ENCODE results near the gene MTG2.

Gene MTG2

GRCh38 chr20:62163986-62164762 lies 18.7 kb upstream of the MTG2 start:
- no peak for DNase-seq

GRCh38 chr20:62164879-62165761 lies 17.7 kb upstream of the MTG2 start:
- DNase-seq, result no peak

DNA sequence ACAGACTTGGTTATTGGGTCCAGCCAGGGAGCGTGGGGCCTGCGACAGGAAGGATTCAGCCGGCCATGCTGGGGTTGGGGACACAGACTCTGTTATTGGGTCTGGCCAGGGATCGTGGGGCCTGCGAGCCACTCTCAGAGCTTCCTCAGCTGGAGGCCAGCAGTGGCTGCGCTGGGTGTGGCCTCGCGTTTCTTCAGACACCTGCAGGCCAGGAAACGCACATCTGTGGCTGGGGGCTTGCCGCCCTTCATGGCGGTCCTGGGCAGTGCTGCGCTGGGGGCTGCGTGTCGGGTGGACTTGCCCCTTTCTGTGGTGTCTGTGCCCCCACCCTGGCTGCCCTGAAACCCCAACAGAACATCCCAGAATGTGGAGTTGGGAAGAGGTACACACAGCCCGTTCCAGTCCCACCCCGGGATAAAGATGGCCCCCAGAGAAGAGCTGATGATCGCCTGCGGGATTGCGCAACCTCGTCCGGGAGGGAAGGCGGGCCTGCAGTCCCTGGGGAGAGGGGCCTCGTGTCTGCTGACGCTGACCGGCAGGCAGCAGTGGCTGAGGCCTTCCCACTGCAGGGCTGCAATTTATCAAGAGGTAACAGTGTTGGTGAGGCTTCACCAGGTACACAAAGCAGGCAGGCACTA lies 16.9 kb upstream of the MTG2 start:
- no peak for DNase-seq

- DNase-seq, result no peak
Measured at GRCh38 chr20:62167474-62167873, 15.4 kb upstream of the MTG2 start.

- no peak for DNase-seq
Measured at GRCh38 chr20:62168061-62168460, 14.8 kb upstream of the MTG2 start.

DNA sequence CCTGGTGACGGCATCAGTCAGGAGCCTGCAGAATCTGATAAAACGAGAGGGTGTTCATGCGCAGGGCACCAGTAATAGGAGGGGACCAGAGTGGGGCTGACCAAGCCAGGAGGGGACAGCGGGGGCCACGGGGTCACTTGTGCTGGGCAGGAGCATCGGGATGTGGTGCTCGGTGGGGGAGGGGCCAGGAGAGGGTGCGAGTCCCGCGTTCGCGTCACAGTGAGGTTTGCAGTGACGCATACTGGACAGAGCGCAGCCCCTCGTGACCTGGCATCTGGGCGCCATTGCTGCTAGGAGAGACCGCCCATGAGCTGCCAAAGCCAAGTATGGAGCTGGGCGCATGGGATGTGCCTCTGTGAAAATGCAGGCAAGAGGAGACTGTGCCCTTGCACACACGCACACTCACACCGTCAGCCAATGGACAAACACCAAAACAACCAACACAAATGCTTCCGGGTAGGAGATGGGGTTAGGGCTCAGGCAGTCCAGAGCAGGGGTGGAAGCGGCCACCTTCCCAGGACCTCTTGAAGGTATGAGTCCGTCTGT lies 13.9 kb upstream of the MTG2 start:
- no peak for DNase-seq

DNA sequence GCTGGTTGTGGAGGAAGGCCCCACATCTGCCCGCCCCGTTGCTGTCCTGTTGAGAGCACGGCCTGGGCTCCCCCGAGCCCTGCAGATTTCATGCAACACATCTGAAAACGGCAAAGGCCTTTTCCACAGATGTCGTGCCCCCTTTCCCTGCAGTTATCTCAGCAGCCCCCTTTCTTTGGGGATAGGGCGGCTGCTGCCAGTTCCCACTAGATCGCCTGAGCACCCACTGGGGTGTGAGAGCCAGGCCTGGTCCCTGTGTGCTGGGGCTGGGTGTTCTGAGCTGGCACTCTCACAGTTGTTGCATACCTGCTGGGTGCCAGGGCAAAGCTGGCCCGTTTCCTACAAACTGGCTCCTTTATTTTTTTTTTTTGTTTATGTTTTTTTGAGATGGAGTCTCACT lies 12.3 kb upstream of the MTG2 start:
- no peak for DNase-seq

DNA sequence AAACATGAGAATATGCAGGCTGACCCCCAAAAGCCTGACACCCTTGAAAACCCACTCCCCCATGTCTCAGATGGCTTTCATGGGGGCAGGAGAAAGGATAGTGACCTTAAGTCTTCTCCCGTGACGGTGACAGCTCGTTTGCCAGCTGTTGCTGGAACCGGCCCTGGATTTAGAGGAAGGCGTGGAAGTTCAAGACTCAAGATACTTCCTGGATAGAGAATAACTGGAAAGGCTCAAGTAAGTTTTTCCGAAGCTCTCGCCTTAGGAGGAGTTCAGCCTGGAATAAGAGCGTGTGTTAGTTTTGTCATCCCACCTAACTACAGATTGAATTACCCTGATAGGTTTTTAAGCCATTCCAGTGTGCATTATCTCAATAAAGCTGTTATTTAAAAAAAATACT lies 11.6 kb upstream of the MTG2 start:
- no peak for DNase-seq

GRCh38 chr20:62172666-62173065 lies 10.2 kb upstream of the MTG2 start:
- DNase-seq, result no peak

DNA sequence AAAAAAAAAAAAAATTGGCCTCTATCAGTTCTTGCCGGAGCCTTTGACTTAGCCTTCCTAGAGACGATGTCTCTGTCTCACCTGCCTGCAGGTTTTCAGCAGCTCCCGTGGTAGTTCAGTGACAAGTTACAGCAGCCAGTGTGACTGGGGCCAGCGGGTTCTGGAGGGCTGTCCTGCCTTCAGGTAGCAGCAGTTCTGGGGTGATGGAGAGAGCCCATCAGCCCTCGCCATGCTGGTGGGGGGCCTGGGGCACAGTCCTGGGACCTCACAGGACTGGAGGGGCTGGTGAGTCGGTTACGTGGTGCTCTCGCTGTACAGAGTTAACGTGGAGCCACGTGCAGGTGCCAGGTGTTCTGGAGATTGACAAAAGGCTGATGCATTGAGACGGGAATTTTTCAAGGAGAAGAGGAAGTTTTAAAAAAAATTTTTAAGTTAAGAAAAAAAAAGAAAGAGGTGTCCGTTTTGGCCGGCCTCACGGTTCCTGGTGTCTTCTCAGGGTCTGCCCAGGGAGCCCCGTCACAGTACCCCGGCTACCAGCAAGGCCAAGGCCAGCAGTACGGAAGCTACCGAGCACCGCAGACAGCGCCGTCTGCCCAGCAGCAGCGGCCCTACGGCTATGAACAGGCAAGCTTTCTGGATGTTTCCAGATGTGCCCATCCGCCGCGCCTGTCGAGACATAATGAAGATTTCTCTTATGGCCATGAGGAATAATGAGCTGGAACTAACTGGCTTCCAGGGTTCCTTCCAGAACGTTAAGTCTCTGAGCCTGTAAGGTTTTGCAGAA lies 8.6 kb upstream of the MTG2 start:
- no peak for DNase-seq

DNA sequence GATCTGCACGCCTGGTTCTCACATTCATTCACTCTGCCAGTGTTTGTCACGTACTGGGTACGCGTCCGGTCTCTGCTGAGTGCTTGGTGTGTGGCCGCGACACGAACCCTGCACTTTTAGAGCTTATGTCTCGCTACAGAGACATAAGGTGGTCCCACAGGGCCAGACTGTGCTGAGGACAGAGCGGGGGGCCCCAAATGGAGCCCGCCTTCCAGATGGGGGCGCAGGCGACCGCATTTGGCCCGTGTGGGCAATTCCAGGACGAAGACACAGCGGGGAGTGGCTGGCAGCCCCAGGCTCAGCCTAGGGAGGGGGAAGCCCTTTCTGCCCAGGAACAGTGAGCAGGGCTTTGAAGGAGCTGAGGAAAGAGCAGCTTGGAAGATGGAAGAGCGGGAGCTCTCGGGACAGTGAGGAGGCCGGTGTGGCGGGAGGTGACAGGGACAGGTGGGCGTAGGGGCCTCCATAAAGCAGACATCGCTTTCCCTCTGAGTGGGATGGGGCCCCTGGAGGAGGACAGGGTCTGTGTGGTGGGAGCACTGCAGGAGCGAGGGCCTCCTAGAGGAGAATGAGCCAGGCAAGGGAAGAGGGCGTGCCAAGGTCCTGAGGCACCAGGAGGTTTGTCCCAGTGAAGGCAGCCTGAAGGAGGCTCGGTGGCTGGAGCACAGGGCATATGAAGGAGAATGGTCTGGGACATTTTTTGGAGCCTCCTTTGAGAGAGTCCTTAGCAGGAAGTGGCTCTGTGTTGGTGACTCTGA lies 7.8 kb upstream of the MTG2 start:
- no peak for DNase-seq

DNA sequence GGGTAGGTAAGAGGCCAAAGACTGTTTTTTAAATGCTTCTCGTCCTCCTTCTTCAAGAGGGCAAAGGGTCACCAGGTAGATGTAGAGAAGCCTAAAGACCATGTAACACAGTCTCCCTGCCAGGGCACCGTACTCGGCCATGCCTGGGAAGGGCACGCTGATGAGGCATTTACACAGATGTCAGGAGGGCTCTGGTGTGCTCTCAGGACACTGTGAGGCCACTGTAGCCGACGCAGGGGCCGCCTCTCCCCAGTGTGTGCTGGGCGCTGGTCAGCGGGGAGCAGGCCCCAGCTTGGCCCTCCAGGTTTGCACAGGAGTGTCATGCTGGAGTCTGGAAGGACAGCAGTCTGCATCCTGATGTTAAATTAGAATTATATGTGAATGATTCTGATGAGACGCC lies 7.1 kb upstream of the MTG2 start:
- DNase-seq, result no peak

DNA sequence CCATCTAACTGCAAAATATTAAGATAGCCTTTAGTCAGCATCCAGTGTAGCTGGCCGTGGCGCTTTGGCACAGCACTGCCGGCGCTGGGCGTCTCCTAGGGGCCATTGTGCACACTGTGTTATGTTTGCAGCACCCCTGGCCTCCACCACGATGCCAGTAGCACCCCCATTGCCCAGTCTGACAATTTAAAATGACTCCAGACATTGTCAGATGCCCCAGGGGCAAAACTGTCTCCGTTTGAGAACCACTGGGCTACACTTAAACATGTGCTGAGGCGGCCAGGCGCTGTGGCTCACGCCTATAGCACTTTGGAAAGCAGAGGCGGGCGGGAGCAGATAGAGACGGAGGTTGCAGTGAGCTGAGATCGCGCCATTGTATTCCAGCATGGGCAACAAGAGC lies 6.0 kb upstream of the MTG2 start:
- no peak for DNase-seq

- DNase-seq, result no peak
Measured at GRCh38 chr20:62177307-62177706, 5.5 kb upstream of the MTG2 start.

DNA sequence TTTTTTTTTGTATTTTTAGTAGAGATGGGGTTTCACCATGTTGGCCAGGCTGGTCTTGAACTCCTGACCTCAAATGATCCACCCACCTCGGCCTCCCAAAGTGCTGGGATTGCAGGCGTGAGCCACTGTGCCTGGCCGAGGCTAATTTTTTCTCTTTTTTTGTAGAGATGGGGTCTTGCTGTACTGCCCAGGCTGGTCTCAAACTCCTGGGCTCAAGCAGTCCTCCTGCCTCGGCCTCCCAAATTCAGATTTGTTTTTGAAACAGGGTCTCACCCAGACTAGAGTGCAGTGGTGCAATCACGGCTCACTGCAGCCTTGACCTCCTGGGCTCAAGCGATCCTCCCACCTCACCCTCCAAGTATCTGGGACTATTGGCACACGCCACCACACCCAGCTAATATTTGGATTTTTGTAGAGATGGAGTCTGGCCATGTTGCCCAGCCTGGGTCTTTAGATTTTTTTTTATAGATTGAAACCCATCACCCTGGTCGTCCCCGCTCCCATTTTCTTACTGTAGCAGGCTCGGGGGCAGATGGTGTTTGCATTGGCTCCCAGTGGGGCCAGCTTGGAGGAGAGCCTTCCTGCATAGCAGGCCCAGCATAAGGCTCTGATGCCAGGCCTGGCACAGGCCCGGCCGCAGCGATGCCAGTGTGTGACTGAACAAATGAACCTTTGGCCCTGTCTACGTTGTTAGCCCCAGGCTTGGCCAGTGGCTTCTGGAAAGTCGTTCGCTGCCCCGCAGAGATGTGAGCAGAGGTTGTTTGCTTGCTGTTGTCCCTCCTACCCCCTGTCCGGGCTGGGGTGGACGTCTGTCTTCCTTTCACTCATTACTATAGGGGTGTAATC lies 4.3 kb upstream of the MTG2 start:
- no peak for DNase-seq

DNA sequence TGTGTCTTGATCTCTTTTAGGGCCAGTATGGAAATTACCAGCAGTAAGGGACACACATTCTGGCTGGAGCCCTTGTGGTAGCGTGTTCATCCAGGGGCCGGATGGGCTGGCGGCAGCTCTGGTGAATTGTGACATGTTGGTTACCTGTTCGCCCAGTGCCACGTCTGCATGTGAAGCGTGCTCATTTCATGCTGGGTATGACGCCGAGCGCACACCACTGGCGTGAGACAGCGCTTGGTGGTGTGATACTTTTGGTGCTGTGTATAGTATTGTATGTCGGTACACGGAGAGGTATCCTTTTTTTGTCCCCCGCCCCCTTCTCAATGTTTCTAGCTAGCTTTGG lies 3.7 kb upstream of the MTG2 start:
- no peak for DNase-seq

GRCh38 chr20:62181808-62182207 lies 1.0 kb upstream of the MTG2 start:
- no peak for DNase-seq

DNA sequence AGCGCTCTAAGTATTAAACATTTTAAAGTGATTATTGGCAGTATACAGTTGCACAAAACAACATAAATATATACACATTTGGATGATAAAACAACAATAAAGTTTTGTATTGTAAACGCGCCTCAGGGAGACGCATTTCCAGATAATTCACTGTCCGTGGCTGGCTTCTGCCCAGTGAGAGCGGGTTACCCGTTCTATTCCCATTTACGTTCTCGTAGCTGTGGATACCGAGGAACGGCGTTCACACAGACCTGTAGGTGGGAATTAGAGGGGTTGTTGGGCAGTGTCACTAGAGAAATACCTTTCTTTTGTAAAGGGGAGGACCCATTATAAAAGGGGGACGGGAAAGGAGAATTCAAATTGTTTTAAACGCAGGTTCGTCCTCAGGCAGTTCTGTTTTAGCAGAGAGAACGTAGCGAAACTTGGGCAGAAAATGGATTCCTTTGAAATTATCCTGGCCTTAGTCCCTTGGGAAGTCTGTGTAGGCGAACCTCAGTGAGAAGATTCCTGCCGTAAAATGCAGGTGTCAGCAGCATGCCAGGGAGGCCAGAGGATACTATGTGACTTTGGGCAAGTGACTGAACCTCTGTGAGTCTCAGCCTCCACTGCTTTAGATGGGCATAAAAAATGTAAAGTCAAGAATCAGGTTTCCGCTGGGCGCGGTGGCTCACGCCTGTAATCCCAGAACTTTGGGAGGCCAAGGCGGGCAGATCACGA lies 756 bp downstream of the MTG2 start:
- no peak for DNase-seq

DNA sequence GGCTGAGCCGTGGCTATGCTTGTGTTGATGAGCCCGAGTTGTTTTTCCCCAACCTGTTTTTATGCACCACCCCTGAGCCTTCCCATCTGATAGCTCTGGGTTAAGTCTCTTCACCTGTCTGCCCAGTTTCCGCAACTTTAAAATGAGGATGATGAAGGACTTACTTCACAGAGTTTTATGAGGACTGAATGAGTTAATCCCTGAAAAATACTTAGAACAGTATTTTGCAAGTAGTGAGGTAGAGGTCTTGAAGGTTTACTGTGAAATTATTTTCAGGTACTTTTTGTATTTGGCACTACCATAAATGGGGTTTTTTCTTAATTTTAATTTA lies 3.2 kb downstream of the MTG2 start:
- DNase-seq, result no peak

All from activated naive CD4-positive, alpha-beta T cell treated with Interleukin-2 at 50 U/mL for 16 hours (primary cell).